LNCaP clone FGC (cell line): ENCODE measurements around the gene ABHD17B.
A peak's percentile ranks its signal among the peaks of the same experiment; 100 is the strongest.

Experiments used
- DNase-seq: peaks from one replicate; pipeline ENCODE4 v3.0.0-alpha.2; 2011; ENCODE audit warnings: low read depth
- H3K4me3 ChIP-seq: 2 replicates; pipeline ENCODE4 v1.5.1; 2011; ENCODE audit warnings: mild to moderate bottlenecking, low read depth, low read length, control low read depth
- CTCF ChIP-seq: IDR thresholded peaks from 2 replicates; pipeline ENCODE4 v1.5.1; 2012; ENCODE audit warnings: mild to moderate bottlenecking; ENCODE audit not compliant: control insufficient read depth, insufficient read depth; ENCODE audit errors: extremely low read depth

The ABHD17B gene

DNA sequence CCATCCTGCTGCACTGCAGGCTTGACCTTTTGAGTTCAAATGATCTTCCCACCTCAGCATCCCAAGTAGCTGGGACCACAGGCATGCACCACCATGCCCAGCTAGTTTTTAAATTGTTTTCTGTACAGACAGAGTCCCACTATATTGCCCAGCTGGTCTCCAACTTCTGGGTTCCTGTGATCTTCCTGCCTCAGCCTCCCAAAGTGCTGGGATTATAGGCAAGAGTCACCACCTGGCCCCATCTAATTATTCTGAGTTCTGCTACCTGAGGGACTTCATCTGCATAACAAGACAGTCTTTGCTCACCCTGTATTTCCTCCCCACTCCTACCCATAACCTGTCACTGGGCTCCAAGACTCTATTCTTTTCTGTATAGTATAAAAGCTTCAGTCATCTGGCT is 88.1 kb downstream of the ABHD17B start:
- no peak overlapping the region for H3K4me3 ChIP-seq
- no peak for TF ChIP-seq CTCF
- DNase-seq: no peak

- H3K4me3 ChIP-seq: no peak overlapping the region
- no peak for TF ChIP-seq CTCF
- no peak for DNase-seq
These were observed 88.5 kb downstream of the ABHD17B start for GRCh38 chr9:71822456-71822855.

- TF ChIP-seq CTCF: no peak
- H3K4me3 ChIP-seq: no peak overlapping the region
- no peak for DNase-seq
These were observed 89.6 kb downstream of the ABHD17B start for GRCh38 chr9:71821405-71821804.

DNA sequence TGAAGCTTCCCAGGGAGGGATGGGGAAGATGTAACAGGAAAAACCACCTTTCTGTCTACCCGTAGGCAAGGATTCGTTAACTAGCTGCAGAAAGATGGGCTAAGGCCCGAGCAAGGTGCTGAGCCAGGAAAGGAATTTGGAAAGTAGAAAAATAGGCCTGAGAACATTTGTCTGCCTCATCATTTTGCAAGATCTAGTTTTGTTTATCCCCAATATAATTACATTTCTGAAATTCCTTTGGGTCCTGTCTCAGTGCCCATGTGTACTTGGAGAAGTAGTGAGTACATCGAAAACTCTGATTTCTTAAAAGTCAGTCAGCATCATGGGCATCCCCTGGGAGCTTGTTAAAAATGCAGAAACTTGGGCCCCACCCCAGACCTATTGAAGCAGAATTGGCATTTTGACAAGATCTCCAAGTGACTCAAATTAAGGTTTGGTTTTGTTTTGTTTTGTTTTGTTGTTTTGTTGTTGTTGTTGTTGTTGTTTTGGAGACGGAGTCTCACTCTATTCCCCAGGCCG is 90.5 kb downstream of the ABHD17B start:
- TF ChIP-seq CTCF: no peak
- no peak for DNase-seq
- no peak overlapping the region for H3K4me3 ChIP-seq

DNA sequence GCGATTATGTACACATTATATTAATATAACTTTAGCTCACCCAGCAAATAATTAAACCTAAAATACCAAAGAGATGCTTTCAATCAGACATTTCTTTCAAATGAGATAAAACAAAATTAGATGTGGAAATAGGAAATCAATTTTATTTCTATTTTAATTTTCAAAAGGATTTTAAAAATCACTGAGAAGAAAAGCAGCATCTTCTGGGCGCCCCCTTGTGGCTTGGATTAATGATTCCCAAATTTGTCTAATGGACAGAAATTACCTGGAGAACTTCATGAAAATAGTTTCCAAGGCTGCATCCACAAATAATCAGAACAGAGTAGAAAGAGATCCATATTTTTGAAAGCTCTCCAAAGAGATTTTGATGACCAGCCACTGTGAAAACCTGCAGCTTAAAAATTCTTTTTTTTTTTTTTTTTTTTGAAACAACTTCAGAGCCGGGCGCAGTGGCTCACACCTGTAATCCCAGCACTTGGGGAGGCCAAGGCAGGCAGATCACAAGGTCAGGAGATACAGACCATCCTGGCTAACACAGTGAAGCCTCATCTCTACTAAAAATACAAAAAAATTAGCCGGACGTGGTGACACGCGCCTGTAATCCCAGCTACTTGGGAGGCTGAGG is 91.8 kb downstream of the ABHD17B start:
- DNase-seq: no peak

DNA sequence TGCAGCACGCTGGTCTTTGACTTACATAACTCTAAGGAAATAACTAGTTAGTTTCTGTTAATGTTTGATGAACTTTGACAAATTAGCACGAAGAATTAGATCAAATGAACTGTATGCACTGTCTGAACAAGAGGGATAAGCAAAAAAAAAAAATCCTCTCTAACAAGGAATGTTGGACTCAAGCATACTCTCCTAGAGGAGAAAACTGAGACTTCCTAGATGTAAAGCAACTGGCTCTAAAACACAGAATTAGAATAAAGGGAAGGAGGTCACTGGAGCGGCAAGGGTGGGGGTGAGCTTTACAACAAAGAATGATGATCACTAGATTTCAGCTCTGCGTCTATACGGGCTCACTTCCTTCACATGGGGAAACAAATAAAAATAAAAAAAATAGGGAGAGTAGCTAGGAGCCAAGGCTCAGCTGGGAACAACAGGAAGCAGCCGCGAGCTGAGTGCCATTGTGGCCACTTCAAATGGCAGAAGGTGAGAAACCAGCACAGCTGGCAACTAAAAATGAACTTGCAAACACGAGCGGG is 94.0 kb downstream of the ABHD17B start:
- DNase-seq: no peak
- no peak for TF ChIP-seq CTCF
- H3K4me3 ChIP-seq: no peak overlapping the region

More for the DNA sequence above, 91.8 kb downstream of the ABHD17B start:
- H3K4me3 ChIP-seq: no peak overlapping the region
- peak; percentile 56 for TF ChIP-seq CTCF
